HL-60 (cell line): ENCODE data around the gene XRCC4.

Experiments used
- DNase-seq, 2 experiments: peaks; one replicate each; pipeline ENCODE4 v3.0.0-alpha.2; 2010 to 2020; ENCODE audit warnings: low read depth in 1 of 2, low spot score in 1 of 2
- H3K27ac ChIP-seq: fragments of 250-450 bp; sonication (Bioruptor Pico); replicated peaks from 2 replicates; pipeline ENCODE4 v1.5.1; 2020; ENCODE audit warnings: mild to moderate bottlenecking, moderate library complexity
- H3K27me3 ChIP-seq: fragments of 250-450 bp; sonication (Bioruptor Pico); 2 replicates; pipeline ENCODE4 v1.5.1; 2021; ENCODE audit warnings: mild to moderate bottlenecking, moderate library complexity; ENCODE audit not compliant: insufficient read depth, poor library complexity, severe bottlenecking
- H3K4me3 ChIP-seq: replicated peaks from 2 replicates; pipeline ENCODE4 v1.5.1; 2011; ENCODE audit warnings: mild to moderate bottlenecking, control low read depth, low read length; ENCODE audit not compliant: insufficient read depth
- CTCF ChIP-seq: IDR thresholded peaks from one replicate; pipeline ENCODE4 v1.5.1; 2011; ENCODE audit warnings: low read length, control low read depth, inconsistent platforms; ENCODE audit not compliant: insufficient read depth
- GABPA ChIP-seq: IDR thresholded peaks from 2 replicates; pipeline ENCODE4 v1.6.1; 2012; ENCODE audit warnings: low read depth
- POLR2AphosphoS5 ChIP-seq: IDR thresholded peaks from 2 replicates; pipeline ENCODE4 v1.6.1; 2012; ENCODE audit warnings: low read depth
- REST ChIP-seq: IDR thresholded peaks from 2 replicates; pipeline ENCODE4 v1.6.1; 2012; ENCODE audit warnings: low read depth; ENCODE audit not compliant: insufficient replicate concordance
- SPI1 ChIP-seq: IDR thresholded peaks from 2 replicates; pipeline ENCODE4 v1.6.1; 2012; ENCODE audit warnings: low read depth, mild to moderate bottlenecking, borderline replicate concordance

The XRCC4 gene

GRCh38 chr5:83204651-83205050 lies 127.3 kb downstream of the XRCC4 start:
- Histone ChIP-seq H3K4me3 (no peak overlapping the region), H3K27me3 (no peaks in the 10 kb centered on the region), H3K27ac (no peak overlapping the region)
- TF ChIP-seq POLR2AphosphoS5: no peak
- TF ChIP-seq CTCF: no peak
- TF ChIP-seq GABPA: no peak
- TF ChIP-seq REST: no peak
- no peak for DNase-seq

GRCh38 chr5:83209963-83210362 lies 132.6 kb downstream of the XRCC4 start:
- Histone ChIP-seq H3K27me3 (no peaks in the 10 kb centered on the region), H3K4me3 (no peak overlapping the region), H3K27ac (no peak overlapping the region)
- no peak for DNase-seq
- TF ChIP-seq POLR2AphosphoS5 (no peak), CTCF (no peak), REST (no peak), SPI1 (no peak), GABPA (no peak)

GRCh38 chr5:83219077-83219476 lies 141.7 kb downstream of the XRCC4 start:
- Histone ChIP-seq H3K27me3 (no peaks in the 10 kb centered on the region), H3K4me3 (no peak overlapping the region), H3K27ac (no peak overlapping the region)
- no peak for TF ChIP-seq POLR2AphosphoS5
- no peak for TF ChIP-seq REST
- no peak for TF ChIP-seq SPI1
- TF ChIP-seq GABPA: no peak
- no peak for TF ChIP-seq CTCF
- no peak for DNase-seq
